ENCODE results near the gene HUWE1. TPM values are rescaled to one million over a fixed set of nuclear protein-coding genes. Genes with fewer than 3 reads are reported as not detected.
"Not testable (repeated sequence)": the region's sequence is repeated elsewhere in the genome, so short reads cannot be mapped to it uniquely, and the experiment has no call there.

HUWE1 gene
- total and polyA plus RNA-seq, 12 donors: 30.8 to 219 (median 189) TPM

GRCh38 chrX:53544936-53545335 is 141.6 kb downstream of the HUWE1 start:
- intact Hi-C loops (cut with DNase I): loop anchor here in 1 of 10 donors (1.0 kb wide), 1 partner anchor 110 kb away; no protein-coding TSS in a partner anchor
- Histone ChIP-seq H3K4me1 (no peaks in the 10 kb centered on the region), H3K36me3 (peaks cover 0 to 98% (median 18%) of the 10 kb centered on the region in 9 donors), H3K27ac (no peak overlapping the region), H3K4me3 (no peak overlapping the region), H3K9me3 (no peaks in the 10 kb centered on the region), H3K27me3 (peaks cover 0 to 24% (median 0%) of the 10 kb centered on the region in 7 donors)
- TF ChIP-seq CTCF (IDR thresholded peaks at IDR 0.05): no peak
- no peak for ATAC-seq
- DNase-seq: no peak
- WGBS, 2 donors: 93% methylated on average over 9 of the region's 9 CpGs

GRCh38 chrX:53538781-53539180 is 147.7 kb downstream of the HUWE1 start:
- intact Hi-C loops (cut with DNase I): no loop called here
- Histone ChIP-seq H3K27me3 (peaks cover 0 to 16% (median 0%) of the 10 kb centered on the region in 7 donors), H3K9me3 (no peaks in the 10 kb centered on the region), H3K27ac (no peak overlapping the region), H3K4me1 (no peaks in the 10 kb centered on the region), H3K36me3 (peaks cover 0 to 98% (median 49%) of the 10 kb centered on the region in 9 donors), H3K4me3 (no peak overlapping the region)
- ATAC-seq: no peak
- DNase-seq: no peak
- no peak for TF ChIP-seq CTCF (IDR thresholded peaks at IDR 0.05)
- WGBS, 2 donors: 66 to 68% methylated on average over 8 of the region's 8 CpGs

DNA sequence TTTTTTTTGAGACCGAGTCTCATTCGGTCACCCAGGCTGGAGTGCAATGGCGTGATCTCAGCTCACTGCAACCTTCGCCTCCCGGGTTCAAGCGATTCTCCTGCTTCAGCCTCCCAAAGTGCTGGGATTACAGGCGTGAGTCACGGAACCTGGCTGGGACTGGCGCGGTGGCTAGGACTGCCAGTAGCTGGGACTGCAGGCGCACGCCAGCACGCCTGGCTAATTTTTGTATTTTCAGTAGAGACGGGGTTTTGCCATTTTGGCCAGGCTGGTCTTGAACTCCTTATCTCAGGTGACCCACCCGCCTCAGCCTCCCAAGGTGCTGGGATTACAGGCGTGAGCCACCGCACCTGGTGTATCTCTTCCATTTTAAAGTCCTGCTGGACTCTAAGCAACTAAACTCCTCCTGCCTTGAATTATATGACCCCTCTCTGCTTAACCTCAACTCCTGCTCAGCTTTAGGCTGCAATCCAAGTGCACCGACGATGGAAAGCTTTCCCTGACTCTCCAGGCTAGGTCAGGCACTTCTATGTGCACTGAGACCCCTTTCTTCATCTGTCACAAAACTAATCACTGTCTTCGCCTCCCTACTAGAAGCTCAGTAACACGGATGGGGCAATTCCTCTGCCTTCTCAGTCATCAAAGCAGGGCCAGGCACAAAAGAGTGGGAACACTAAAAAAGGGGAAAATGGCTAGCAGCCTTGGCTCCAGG is 155.1 kb downstream of the HUWE1 start:
- H3K4me1 ChIP-seq; H3K4me3 ChIP-seq; DNase-seq; H3K27ac ChIP-seq; intact Hi-C loops (cut with DNase I): not testable (repeated sequence)
- 82% methylated on average over 21 of the region's 21 CpGs for WGBS, 2 donors
- Histone ChIP-seq H3K9me3 (peaks cover 0 to 13% (median 0%) of the 10 kb centered on the region in 11 donors), H3K27me3 (peaks cover 0 to 15% (median 0%) of the 10 kb centered on the region in 7 donors), H3K36me3 (peaks cover 0 to 44% (median 30%) of the 10 kb centered on the region in 9 donors)
- ATAC-seq: peak in 2 of 8 donors; percentile 16 to 25

- Histone ChIP-seq H3K4me1 (no peaks in the 10 kb centered on the region), H3K27ac (no peak overlapping the region), H3K36me3 (no peaks in the 10 kb centered on the region), H3K4me3 (no peak overlapping the region), H3K27me3 (peaks cover 0 to 10% (median 0%) of the 10 kb centered on the region in 7 donors), H3K9me3 (peaks cover 0 to 13% (median 0%) of the 10 kb centered on the region in 11 donors)
- DNase-seq (no peak), ATAC-seq (no peak)
- no peak for TF ChIP-seq CTCF (IDR thresholded peaks at IDR 0.05)
- intact Hi-C loops (cut with DNase I): no loop called here
Observed at GRCh38 chrX:53526999-53527398, 159.5 kb downstream of the HUWE1 start.

- intact Hi-C loops (cut with DNase I): no loop called here
- no peak for ATAC-seq
- TF ChIP-seq CTCF (IDR thresholded peaks at IDR 0.05): no peak
- no peak overlapping the region for H3K4me3 ChIP-seq
- no peak for DNase-seq
- no peaks in the 10 kb centered on the region for H3K9me3 ChIP-seq
- 93 to 94% methylated on average over 2 of the region's 2 CpGs for WGBS, 2 donors
- H3K27ac ChIP-seq: no peak overlapping the region
- H3K36me3 ChIP-seq: no peaks in the 10 kb centered on the region
- peaks cover 0 to 13% (median 0%) of the 10 kb centered on the region in 7 donors for H3K27me3 ChIP-seq
- no peaks in the 10 kb centered on the region for H3K4me1 ChIP-seq
Observed at GRCh38 chrX:53511322-53511721, 175.2 kb downstream of the HUWE1 start.

- intact Hi-C loops (cut with DNase I); DNase-seq; H3K27ac ChIP-seq; H3K4me3 ChIP-seq; H3K4me1 ChIP-seq; H3K9me3 ChIP-seq; ATAC-seq; H3K36me3 ChIP-seq: not testable (repeated sequence)
- 90 to 92% methylated on average over 15 to 25 of the region's 28 CpGs for WGBS, 2 donors
- H3K27me3 ChIP-seq: peaks cover 0 to 13% (median 0%) of the 10 kb centered on the region in 7 donors
Observed at GRCh38 chrX:53504035-53504434, 182.5 kb downstream of the HUWE1 start.

Data from heart right ventricle (tissue), 16 donors.